Loucy (cell line): ENCODE measurements around the gene SHISA4.
"Not testable (repeated sequence)": the region's sequence is repeated elsewhere in the genome, so short reads cannot be mapped to it uniquely, and the experiment has no call there.

ENCODE experiments used
- H2AFZ ChIP-seq: fragments of 200-600 bp; sonication (generic); 2 replicates; pipeline ENCODE4 v1.6.0; 2016; ENCODE audit warnings: antibody characterized with exemption, mild to moderate bottlenecking, low read length, moderate library complexity
- H3F3A ChIP-seq: fragments of 200-600 bp; 2 replicates; pipeline ENCODE4 v1.6.0; 2016; ENCODE audit warnings: antibody characterized with exemption, low read depth, mild to moderate bottlenecking
- H3K27me3 ChIP-seq: fragments of 200-600 bp; sonication (generic); 2 replicates; pipeline ENCODE4 v1.6.1; 2014; ENCODE audit warnings: low read length, mild to moderate bottlenecking; ENCODE audit not compliant: insufficient read depth, poor library complexity, severe bottlenecking
- H3K36me3 ChIP-seq: fragments of 200-600 bp; sonication (generic); 2 replicates; pipeline ENCODE4 v1.6.1; 2016; ENCODE audit warnings: low read length; ENCODE audit not compliant: insufficient read depth
- H3K4me1 ChIP-seq: fragments of 200-600 bp; sonication (generic); 2 replicates; pipeline ENCODE4 v1.5.1; 2014; ENCODE audit warnings: low read length, mild to moderate bottlenecking; ENCODE audit not compliant: insufficient read depth, poor library complexity, severe bottlenecking
- H3K4me2 ChIP-seq: fragments of 200-600 bp; sonication (generic); 2 replicates; pipeline ENCODE4 v1.6.0; 2014; ENCODE audit warnings: antibody characterized with exemption, low read length, low read depth, mild to moderate bottlenecking; ENCODE audit not compliant: poor library complexity, severe bottlenecking
- H3K4me3 ChIP-seq: fragments of 200-600 bp; sonication (generic); 2 replicates; pipeline ENCODE4 v1.5.1; 2014; ENCODE audit warnings: low read length, mild to moderate bottlenecking, mixed read lengths; ENCODE audit not compliant: poor library complexity, severe bottlenecking
- H3K79me2 ChIP-seq: fragments of 200-600 bp; sonication (generic); 2 replicates; pipeline ENCODE4 v1.6.1; 2014; ENCODE audit warnings: low read length; ENCODE audit not compliant: insufficient read depth
- H3K9ac ChIP-seq: fragments of 200-600 bp; sonication (generic); 2 replicates; pipeline ENCODE4 v1.6.0; 2014; ENCODE audit warnings: mild to moderate bottlenecking, low read depth, low read length, moderate library complexity; ENCODE audit not compliant: poor library complexity, severe bottlenecking
- H3K9me2 ChIP-seq: fragments of 200-600 bp; sonication (generic); replicated peaks from 2 replicates; pipeline ENCODE4 v1.6.1; 2016; ENCODE audit warnings: low read depth, low read length, mixed read lengths
- H3K9me3 ChIP-seq: fragments of 200-600 bp; sonication (generic); 2 replicates; pipeline ENCODE4 v1.6.1; 2014; ENCODE audit warnings: mild to moderate bottlenecking, antibody characterized with exemption, low read length, low read depth; ENCODE audit not compliant: insufficient read depth
- H4K20me1 ChIP-seq: fragments of 200-600 bp; sonication (generic); 2 replicates; pipeline ENCODE4 v1.6.0; 2014; ENCODE audit warnings: antibody characterized with exemption, low read length, mild to moderate bottlenecking; ENCODE audit not compliant: insufficient read depth, poor library complexity, severe bottlenecking
- CTCF ChIP-seq: fragments of 200-600 bp; sonication (generic); conservative IDR thresholded peaks from 2 replicates; pipeline ENCODE4 v1.5.1; 2014; ENCODE audit warnings: mild to moderate bottlenecking, antibody characterized with exemption, low read length
- EZH2phosphoT487 ChIP-seq: fragments of 200-600 bp; IDR thresholded peaks from 2 replicates; pipeline ENCODE4 v1.6.1; 2018; ENCODE audit warnings: antibody characterized with exemption, mild to moderate bottlenecking, moderate library complexity, borderline replicate concordance

The SHISA4 gene

DNA sequence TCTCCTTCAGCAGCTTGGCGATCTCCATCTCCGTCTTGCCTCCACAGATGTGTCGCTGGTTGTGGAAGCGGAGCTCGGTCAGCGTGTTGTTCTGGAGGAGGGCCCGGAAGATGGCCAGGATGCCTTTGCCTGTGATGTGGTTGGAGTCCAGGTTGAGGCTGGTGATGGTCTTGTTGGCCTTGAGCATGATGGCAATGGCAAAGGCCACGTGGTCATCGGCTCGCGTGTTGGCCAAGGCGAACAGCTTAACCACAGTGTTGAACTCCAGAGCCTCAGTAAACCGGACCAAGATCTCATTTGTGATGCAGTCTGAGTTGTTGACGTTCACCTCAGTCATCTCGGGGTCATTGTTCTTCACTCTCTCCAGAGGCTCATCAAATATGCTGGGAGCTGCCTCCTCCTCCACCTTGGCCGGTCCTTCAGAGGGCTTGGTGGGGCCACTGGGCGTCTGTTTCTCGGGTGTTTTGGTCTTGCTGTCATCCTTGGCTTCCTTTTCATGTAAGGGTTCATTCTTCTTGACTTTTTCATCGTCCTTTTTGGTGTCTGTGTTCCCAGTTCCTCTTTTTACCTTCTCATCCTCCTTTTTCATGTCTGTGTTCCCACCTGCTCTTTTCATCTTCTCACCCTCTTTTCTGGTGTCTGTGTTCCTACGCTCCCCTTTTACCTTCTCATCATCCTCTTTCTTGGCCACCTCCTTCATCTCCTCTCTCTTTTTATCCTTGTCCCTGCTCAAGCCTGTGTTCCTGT, 11.2 kb downstream of the SHISA4 start:
- Histone ChIP-seq H3K27me3 (no peaks in the 10 kb centered on the region), H3K4me2 (no peak overlapping the region), H3K9me3 (no peaks in the 10 kb centered on the region), H3K4me3 (no peak overlapping the region), H3K9ac (no peak overlapping the region), H4K20me1 (no peaks in the 10 kb centered on the region), H3K4me1 (peaks cover 13% of the 10 kb centered on the region), H3F3A (no peaks in the 10 kb centered on the region), H3K36me3 (no peaks in the 10 kb centered on the region), H2AFZ (no peak overlapping the region), H3K79me2 (no peaks in the 10 kb centered on the region), H3K9me2 (no peaks in the 10 kb centered on the region)
- TF ChIP-seq CTCF = no peak
- TF ChIP-seq EZH2phosphoT487 = no peak

DNA sequence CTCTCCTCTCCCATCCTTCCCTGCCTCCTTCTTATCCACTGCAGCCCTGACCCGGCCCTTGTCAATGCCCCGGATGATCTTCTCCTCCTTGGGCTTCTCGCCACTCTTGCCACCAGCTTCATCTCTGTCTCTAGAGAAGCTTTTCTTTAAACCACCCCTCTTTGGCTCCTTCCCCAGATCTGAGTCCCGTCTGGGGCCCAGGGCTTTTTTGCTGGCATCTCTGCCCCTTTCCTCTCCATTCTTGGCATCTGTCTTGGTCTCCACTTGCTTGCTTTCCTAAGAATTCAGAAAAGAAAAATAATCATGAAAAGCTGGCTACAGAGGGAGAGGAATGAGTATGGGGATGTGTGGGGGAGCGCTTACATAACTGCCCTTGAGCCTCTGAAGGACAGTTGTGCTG, 11.8 kb downstream of the SHISA4 start:
- Histone ChIP-seq H3K79me2 (no peaks in the 10 kb centered on the region), H3K4me1 (peaks cover 13% of the 10 kb centered on the region), H3K36me3 (no peaks in the 10 kb centered on the region), H3K9me2 (no peaks in the 10 kb centered on the region), H3F3A (no peaks in the 10 kb centered on the region), H3K4me2 (no peak overlapping the region), H4K20me1 (no peaks in the 10 kb centered on the region), H3K27me3 (no peaks in the 10 kb centered on the region), H3K9me3 (no peaks in the 10 kb centered on the region), H2AFZ (no peak overlapping the region), H3K4me3 (no peak overlapping the region), H3K9ac (no peak overlapping the region)
- no peak for TF ChIP-seq CTCF
- no peak for TF ChIP-seq EZH2phosphoT487

- H3K79me2 ChIP-seq, H3K27me3 ChIP-seq, H3F3A ChIP-seq, H3K36me3 ChIP-seq, H3K4me2 ChIP-seq, H3K4me3 ChIP-seq, H2AFZ ChIP-seq, H3K9me3 ChIP-seq, H3K9me2 ChIP-seq, H4K20me1 ChIP-seq, H3K9ac ChIP-seq: not testable (repeated sequence)
- peaks cover 13% of the 10 kb centered on the region for H3K4me1 ChIP-seq
These were observed 12.3 kb downstream of the SHISA4 start for GRCh38 chr1:201901036-201901435.

DNA sequence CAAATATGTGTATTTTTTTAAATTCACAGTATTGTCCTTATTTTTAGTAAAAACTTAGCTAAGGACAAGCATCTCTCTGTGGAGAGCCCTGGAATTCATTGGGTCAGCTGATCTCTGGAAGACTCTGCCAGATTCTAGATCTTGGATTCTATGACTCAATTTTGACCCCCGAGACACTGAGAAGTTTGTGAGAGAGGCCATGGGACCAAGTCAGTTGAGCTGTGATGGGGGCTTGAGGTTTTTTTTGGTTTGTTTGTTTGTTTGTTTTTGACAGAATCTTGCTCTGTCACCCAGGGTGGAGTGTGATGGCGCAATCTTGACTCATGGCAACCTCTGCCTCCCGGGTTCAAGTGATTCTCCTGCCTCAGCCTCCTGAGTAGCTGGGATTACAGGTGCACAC, 13.5 kb downstream of the SHISA4 start:
- Histone ChIP-seq H3K9ac (no peak overlapping the region), H2AFZ (no peak overlapping the region), H3K36me3 (no peaks in the 10 kb centered on the region), H3K4me1 (peaks cover 7% of the 10 kb centered on the region), H3K4me3 (no peak overlapping the region), H4K20me1 (no peaks in the 10 kb centered on the region), H3K27me3 (no peaks in the 10 kb centered on the region), H3F3A (no peaks in the 10 kb centered on the region), H3K9me2 (no peaks in the 10 kb centered on the region), H3K79me2 (no peaks in the 10 kb centered on the region), H3K4me2 (no peak overlapping the region), H3K9me3 (no peaks in the 10 kb centered on the region)
- no peak for TF ChIP-seq CTCF
- no peak for TF ChIP-seq EZH2phosphoT487
